Measurements from ENCODE around the gene GPR137C.

GPR137C gene

DNA sequence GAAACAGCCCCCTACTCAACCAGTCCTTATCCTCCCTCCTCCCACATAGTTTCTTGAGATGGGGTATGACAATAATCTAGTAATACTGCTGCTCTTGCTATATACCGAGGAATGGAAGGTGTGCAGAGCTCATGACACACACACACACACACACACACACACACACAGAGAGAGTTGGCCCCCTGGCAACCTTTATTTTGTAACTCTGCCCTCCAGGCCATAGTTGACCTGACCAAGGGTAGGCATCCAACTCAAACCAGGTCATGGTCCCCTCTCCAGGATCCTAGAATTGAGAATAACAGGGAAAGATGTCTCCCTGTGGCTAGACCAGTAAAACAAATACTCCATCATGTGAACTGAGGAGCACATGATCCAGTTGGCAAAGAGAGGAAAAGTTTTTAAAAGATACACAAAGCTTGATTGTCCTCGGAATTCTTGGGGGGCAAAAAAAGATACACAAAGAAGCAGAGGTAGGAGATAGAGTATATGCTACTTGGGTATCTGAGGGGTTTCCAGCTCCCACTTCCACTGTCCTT, 131.4 kb downstream of the GPR137C start:
- DNase-seq: no peak

DNA sequence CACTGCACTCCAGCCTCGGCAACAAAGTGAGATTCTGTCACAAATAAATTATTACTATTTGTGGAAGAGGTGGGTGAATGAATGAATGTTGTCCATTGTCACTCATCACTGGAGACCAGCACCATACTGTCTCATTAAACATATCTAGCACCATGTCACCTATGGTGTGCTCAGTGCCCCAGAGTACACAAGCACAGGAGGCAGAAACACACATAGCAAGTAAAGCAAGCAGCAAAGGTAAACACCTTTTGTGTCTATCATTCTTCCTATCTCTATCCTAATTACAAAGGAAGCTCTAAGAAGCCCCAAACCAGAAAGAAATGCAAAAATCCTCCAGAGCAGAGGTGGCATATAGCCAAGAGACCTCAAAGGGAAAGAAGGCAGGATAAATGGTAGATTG, 133.5 kb downstream of the GPR137C start:
- no peak for DNase-seq

Data from effector CD8-positive, alpha-beta T cell (primary cell).